ENCODE measurements around the gene APOBEC4.

The APOBEC4 gene

GRCh38 chr1:183602510-183602909 is 50.6 kb downstream of the APOBEC4 start:
- no peak for DNase-seq (ENCODE audit: low spot score)

GRCh38 chr1:183600634-183601033 is 52.5 kb downstream of the APOBEC4 start:
- no peak for DNase-seq (ENCODE audit: low spot score)

- DNase-seq (ENCODE audit: low spot score) = no peak
Observed at GRCh38 chr1:183600136-183600535, 53.0 kb downstream of the APOBEC4 start.

- no peak for DNase-seq (ENCODE audit: low spot score)
Observed at GRCh38 chr1:183598386-183598785, 54.7 kb downstream of the APOBEC4 start.

GRCh38 chr1:183597656-183598347 is 55.3 kb downstream of the APOBEC4 start:
- DNase-seq (ENCODE audit: low spot score) = no peak

- DNase-seq (ENCODE audit: low spot score) = no peak
Observed at GRCh38 chr1:183596500-183596899, 56.6 kb downstream of the APOBEC4 start.
